Measurements from ENCODE around the gene AKAP8L. TPM values are rescaled to one million over a fixed set of nuclear protein-coding genes. Genes with fewer than 3 reads are reported as not detected.
"Not testable (repeated sequence)": the region's sequence is repeated elsewhere in the genome, so short reads cannot be mapped to it uniquely, and the experiment has no call there.

Gene AKAP8L
- total RNA-seq, 3 donors from 2014 or later: 74.4 to 111 (median 96.0) TPM

DNA sequence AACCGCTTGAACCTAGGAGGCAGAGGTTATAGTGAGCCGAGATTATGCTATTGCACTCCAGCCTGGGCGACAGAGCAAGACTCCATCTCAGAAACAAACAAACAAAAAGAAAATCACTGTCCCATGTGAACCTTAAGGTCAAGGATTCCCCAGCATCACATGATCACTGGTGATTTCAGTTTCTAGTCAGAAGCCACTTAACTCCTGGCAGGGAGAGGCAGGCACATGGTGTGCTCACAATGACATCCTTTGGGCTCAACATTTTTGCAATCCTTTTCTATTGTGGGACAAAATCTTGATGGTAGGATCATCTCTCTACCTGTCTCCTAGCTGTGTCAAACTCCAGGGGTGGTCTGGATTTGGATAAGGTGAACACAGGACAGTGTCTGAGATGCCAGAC lies 51.3 kb downstream of the AKAP8L start:
- ATAC-seq (no peak), DNase-seq (no peak)
- Histone ChIP-seq H3K36me3 (ENCODE audit: low read depth) (peaks cover 27% of the 10 kb centered on the region), H3K4me1 (ENCODE audit: low read depth) (no peaks in the 10 kb centered on the region), H3K9me3 (no peaks in the 10 kb centered on the region), H3K4me3 (no peak overlapping the region)
- intact Hi-C loops (cut with DNase I, micrococcal nuclease): no loop called here
- no peak for TF ChIP-seq CTCF (IDR thresholded peaks at IDR 0.05)

GRCh38 chr19:15365264-15365663 lies 53.5 kb downstream of the AKAP8L start:
- no peak for TF ChIP-seq CTCF (IDR thresholded peaks at IDR 0.05)
- peaks cover 20% of the 10 kb centered on the region for H3K36me3 ChIP-seq (ENCODE audit: low read depth)
- H3K4me1 ChIP-seq (ENCODE audit: low read depth): no peaks in the 10 kb centered on the region
- no peaks in the 10 kb centered on the region for H3K9me3 ChIP-seq
- no peak overlapping the region for H3K4me3 ChIP-seq
- ATAC-seq (no peak), DNase-seq (no peak)
- intact Hi-C loops (cut with DNase I, micrococcal nuclease): no loop called here

DNA sequence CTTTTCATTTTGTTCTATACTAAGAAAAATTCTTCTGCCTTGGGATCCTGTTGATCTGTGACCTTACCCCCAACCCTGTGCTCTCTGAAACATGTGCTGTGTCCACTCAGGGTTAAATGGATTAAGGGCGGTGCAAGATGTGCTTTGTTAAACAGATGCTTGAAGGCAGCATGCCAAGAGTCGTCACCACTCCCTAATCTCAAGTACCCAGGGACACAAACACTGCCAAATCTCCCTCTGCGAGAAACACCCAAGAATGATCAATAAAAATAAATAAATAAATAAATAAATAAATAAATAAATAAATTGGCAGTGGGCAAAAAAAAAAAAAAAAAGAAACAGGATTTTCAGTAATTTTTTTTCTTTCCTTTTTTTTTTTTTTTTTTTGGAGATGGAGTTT lies 55.0 kb downstream of the AKAP8L start:
- H3K9me3 ChIP-seq; ATAC-seq; intact Hi-C loops (cut with DNase I, micrococcal nuclease); H3K4me3 ChIP-seq; DNase-seq; H3K4me1 ChIP-seq (ENCODE audit: low read depth): not testable (repeated sequence)
- peaks cover 16% of the 10 kb centered on the region for H3K36me3 ChIP-seq (ENCODE audit: low read depth)

- H3K4me1 ChIP-seq (ENCODE audit: low read depth); H3K4me3 ChIP-seq; H3K9me3 ChIP-seq; intact Hi-C loops (cut with DNase I, micrococcal nuclease); ATAC-seq: not testable (repeated sequence)
- DNase-seq: peak in 1 of 3 donors; percentile 10
- H3K36me3 ChIP-seq (ENCODE audit: low read depth): peaks cover 16% of the 10 kb centered on the region
Observed at GRCh38 chr19:15363048-15363447, 55.7 kb downstream of the AKAP8L start.

GRCh38 chr19:15360015-15360414 lies 58.8 kb downstream of the AKAP8L start:
- ATAC-seq (peak; percentile 20), DNase-seq (peak in 1 of 3 donors; percentile 1)
- H3K9me3 ChIP-seq; H3K4me3 ChIP-seq; intact Hi-C loops (cut with DNase I, micrococcal nuclease); H3K4me1 ChIP-seq (ENCODE audit: low read depth): not testable (repeated sequence)
- H3K36me3 ChIP-seq (ENCODE audit: low read depth): peaks cover 20% of the 10 kb centered on the region

GRCh38 chr19:15358918-15359317 lies 59.9 kb downstream of the AKAP8L start:
- Histone ChIP-seq H3K36me3 (ENCODE audit: low read depth) (peaks cover 29% of the 10 kb centered on the region), H3K9me3 (no peaks in the 10 kb centered on the region), H3K4me1 (ENCODE audit: low read depth) (no peaks in the 10 kb centered on the region), H3K4me3 (no peak overlapping the region)
- no peak for DNase-seq
- TF ChIP-seq CTCF (IDR thresholded peaks at IDR 0.05): no peak
- intact Hi-C loops (cut with DNase I, micrococcal nuclease): no loop called here
- no peak for ATAC-seq

- intact Hi-C loops (cut with DNase I, micrococcal nuclease): no loop called here
- TF ChIP-seq CTCF (IDR thresholded peaks at IDR 0.05): no peak
- no peaks in the 10 kb centered on the region for H3K9me3 ChIP-seq
- peak; percentile 47 for ATAC-seq
- DNase-seq: no peak
- no peaks in the 10 kb centered on the region for H3K4me1 ChIP-seq (ENCODE audit: low read depth)
- H3K36me3 ChIP-seq (ENCODE audit: low read depth): peaks cover 29% of the 10 kb centered on the region
- H3K4me3 ChIP-seq: no peak overlapping the region
Observed at GRCh38 chr19:15357906-15358305, 60.9 kb downstream of the AKAP8L start.
